ENCODE measurements around the gene CHD1. TPM values are rescaled to one million over a fixed set of nuclear protein-coding genes. Genes with fewer than 3 reads are reported as not detected.

Gene CHD1
- total RNA-seq, 6 experiments from 2014 or later, result 11.0 to 26.2 (median 15.2) TPM

DNA sequence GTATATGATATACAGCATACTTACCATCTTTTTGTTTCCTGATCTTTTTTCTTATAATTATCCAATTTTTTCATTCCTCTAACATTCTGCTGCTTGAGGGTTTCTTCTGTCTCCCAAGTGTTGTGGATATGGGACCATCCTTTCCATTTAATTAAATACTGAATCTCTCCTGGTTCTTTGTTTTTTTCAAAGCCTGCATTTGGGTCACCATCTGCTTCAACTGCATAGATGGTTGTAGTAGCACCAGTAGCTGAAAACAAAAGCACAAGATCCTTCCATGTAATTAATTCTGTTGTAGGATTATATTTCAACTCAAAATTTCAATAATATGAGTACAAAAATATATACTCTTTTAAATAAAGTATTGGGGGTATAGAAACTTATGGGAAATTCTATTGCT lies 29.4 kb downstream of the CHD1 start:
- no peak for DNase-seq
- ATAC-seq, result no peak
- TF ChIP-seq, protein P1, sequence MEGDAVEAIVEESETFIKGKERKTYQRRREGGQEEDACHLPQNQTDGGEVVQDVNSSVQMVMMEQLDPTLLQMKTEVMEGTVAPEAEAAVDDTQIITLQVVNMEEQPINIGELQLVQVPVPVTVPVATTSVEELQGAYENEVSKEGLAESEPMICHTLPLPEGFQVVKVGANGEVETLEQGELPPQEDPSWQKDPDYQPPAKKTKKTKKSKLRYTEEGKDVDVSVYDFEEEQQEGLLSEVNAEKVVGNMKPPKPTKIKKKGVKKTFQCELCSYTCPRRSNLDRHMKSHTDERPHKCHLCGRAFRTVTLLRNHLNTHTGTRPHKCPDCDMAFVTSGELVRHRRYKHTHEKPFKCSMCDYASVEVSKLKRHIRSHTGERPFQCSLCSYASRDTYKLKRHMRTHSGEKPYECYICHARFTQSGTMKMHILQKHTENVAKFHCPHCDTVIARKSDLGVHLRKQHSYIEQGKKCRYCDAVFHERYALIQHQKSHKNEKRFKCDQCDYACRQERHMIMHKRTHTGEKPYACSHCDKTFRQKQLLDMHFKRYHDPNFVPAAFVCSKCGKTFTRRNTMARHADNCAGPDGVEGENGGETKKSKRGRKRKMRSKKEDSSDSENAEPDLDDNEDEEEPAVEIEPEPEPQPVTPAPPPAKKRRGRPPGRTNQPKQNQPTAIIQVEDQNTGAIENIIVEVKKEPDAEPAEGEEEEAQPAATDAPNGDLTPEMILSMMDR (IDR thresholded peaks at IDR 0.05), result no peak
- TF ChIP-seq POLR2A (IDR thresholded peaks at IDR 0.05), result no peak
- Histone ChIP-seq H3K36me3 (peaks cover 11 to 83% (median 27%) of the 10 kb centered on the region in 4 donors), H3K27me3 (no peaks in the 10 kb centered on the region), H3K27ac (no peak overlapping the region), H3K4me3 (no peak overlapping the region), H3K4me1 (no peaks in the 10 kb centered on the region), H3K9me3 (peaks cover 0 to 3% (median 0%) of the 10 kb centered on the region in 4 donors)
- intact Hi-C loops (cut with DNase I), result no loop called here

DNA sequence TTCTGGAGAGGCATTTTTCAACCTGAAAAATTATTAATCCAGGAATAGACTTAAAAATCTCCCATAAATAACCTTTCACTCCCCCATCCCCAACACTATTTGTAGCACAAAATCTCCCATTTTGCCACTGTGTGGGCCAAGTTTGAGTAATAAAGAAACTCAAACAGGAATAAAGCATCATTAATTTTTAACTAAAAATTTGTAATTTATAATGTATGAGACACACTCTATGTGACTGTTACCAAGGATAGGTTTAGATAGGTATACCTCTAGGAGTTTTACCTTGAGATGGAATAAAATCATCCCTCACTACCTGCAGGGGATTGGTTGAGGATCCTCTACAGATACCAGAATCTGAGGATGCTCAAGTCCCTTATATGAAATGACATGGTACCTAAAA lies 30.1 kb downstream of the CHD1 start:
- TF ChIP-seq, protein P1 (IDR thresholded peaks at IDR 0.05), result no peak
- TF ChIP-seq POLR2A (IDR thresholded peaks at IDR 0.05), result no peak
- no peak overlapping the region for H3K4me3 ChIP-seq
- peaks cover 11 to 83% (median 27%) of the 10 kb centered on the region in 4 donors for H3K36me3 ChIP-seq
- ATAC-seq, result no peak
- no peak overlapping the region for H3K27ac ChIP-seq
- DNase-seq, result no peak
- H3K9me3 ChIP-seq, result peaks cover 0 to 3% (median 0%) of the 10 kb centered on the region in 4 donors
- no peaks in the 10 kb centered on the region for H3K4me1 ChIP-seq
- H3K27me3 ChIP-seq, result no peaks in the 10 kb centered on the region
- intact Hi-C loops (cut with DNase I), result no loop called here

DNA sequence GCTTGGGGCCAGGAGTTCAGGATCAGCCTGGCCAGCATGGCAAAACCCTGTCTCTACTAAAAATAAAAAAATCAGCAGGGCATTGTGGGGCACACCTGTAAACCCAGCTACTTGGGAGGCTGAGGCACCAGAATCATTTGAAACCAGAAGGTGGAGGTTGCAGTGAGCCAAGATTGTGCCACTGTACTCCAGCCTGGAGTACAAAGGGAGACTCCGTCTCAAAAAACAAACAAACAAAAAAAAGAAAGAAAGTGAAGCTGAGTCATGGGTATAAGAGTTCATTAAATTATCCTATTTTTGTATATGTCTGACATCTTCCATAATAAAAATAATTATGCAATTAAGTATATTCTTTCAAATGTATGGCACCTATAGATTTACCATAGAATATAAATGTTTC lies 37.2 kb downstream of the CHD1 start:
- Histone ChIP-seq H3K27me3 (no peaks in the 10 kb centered on the region), H3K27ac (no peak overlapping the region), H3K36me3 (peaks cover 0 to 73% (median 21%) of the 10 kb centered on the region in 4 donors), H3K4me1 (peaks cover 0 to 8% (median 0%) of the 10 kb centered on the region in 4 donors), H3K9me3 (no peaks in the 10 kb centered on the region), H3K4me3 (no peak overlapping the region)
- intact Hi-C loops (cut with DNase I), result no loop called here
- 33% methylated on average over 1 of the region's 1 CpG for WGBS (ENCODE audit: insufficient coverage, low coverage, low lambda C conversion rate, missing lambda C conversion rate)
- DNase-seq (no peak), ATAC-seq (peak in 3 of 4 donors; percentile 25 to 60 (median 27))
- no peak for TF ChIP-seq POLR2A (IDR thresholded peaks at IDR 0.05)
- TF ChIP-seq, protein P1 (IDR thresholded peaks at IDR 0.05), result no peak

DNA sequence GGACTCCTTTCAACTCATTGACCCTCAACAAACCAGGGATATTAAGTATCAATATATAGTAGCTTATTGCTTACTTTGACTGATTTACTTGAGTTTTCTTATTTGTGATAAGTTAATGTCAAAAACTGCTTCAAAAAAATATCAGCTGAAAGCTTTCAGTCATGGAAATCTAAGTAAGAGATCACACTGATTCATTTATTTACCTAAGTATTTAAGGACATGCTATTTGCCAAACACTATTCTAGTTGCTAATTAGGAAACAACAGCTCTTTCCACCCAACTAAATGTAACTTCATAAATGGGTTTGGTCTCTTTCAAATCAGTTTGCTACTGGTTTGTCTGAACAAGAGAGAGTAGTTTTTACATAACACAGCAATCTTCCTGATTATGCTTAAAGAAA lies 48.2 kb downstream of the CHD1 start:
- ATAC-seq (no peak), DNase-seq (no peak)
- peaks cover 9 to 85% (median 39%) of the 10 kb centered on the region in 4 donors for H3K36me3 ChIP-seq
- H3K4me1 ChIP-seq, result no peaks in the 10 kb centered on the region
- no peak for TF ChIP-seq POLR2A (IDR thresholded peaks at IDR 0.05)
- TF ChIP-seq, protein P1 (IDR thresholded peaks at IDR 0.05), result no peak
- no peak overlapping the region for H3K4me3 ChIP-seq
- no peaks in the 10 kb centered on the region for H3K27me3 ChIP-seq
- no peak overlapping the region for H3K27ac ChIP-seq
- H3K9me3 ChIP-seq, result no peaks in the 10 kb centered on the region
- intact Hi-C loops (cut with DNase I), result no loop called here

- H3K27me3 ChIP-seq, result no peaks in the 10 kb centered on the region
- TF ChIP-seq POLR2A (IDR thresholded peaks at IDR 0.05), result no peak
- TF ChIP-seq, protein P1 (IDR thresholded peaks at IDR 0.05), result no peak
- no peaks in the 10 kb centered on the region for H3K9me3 ChIP-seq
- H3K4me1 ChIP-seq, result no peaks in the 10 kb centered on the region
- 77% methylated on average over 3 of the region's 3 CpGs for WGBS (ENCODE audit: insufficient coverage, low coverage, low lambda C conversion rate, missing lambda C conversion rate)
- DNase-seq, result no peak
- H3K4me3 ChIP-seq, result no peak overlapping the region
- ATAC-seq, result peak in 1 of 4 donors; percentile 32
- intact Hi-C loops (cut with DNase I), result no loop called here
- peaks cover 9 to 81% (median 37%) of the 10 kb centered on the region in 4 donors for H3K36me3 ChIP-seq
- H3K27ac ChIP-seq, result no peak overlapping the region
Measured at GRCh38 chr5:98880151-98880550, 48.7 kb downstream of the CHD1 start.
